Esophagus muscularis mucosa (tissue), 4 donors: ENCODE measurements around the gene GFPT1. TPM values are rescaled to one million over a fixed set of nuclear protein-coding genes. Genes with fewer than 3 reads are reported as not detected.

Source experiments
- DNase-seq: peaks from one replicate; pipeline ENCODE4 v3.0.0-alpha.2; 2017; ENCODE audit errors: extremely low spot score
- H3K27ac ChIP-seq, 4 donors: fragments of 200-600 bp; sonication (generic); replicated peaks in 1 of 4; 1 replicate in 3 of 4; 2 replicates in 1 of 4; pipeline ENCODE4 v1.5.1; 2016 to 2019; ENCODE audit warnings: mild to moderate bottlenecking in 1 of 4
- H3K27me3 ChIP-seq, 4 donors: fragments of 200-600 bp; sonication (generic); one replicate each; pipeline versions ENCODE4 v1.5.1 to v1.6.0; 2016 to 2019
- H3K36me3 ChIP-seq, 4 donors: fragments of 200-600 bp; sonication (generic); one replicate each; pipeline ENCODE4 v1.5.1; 2016 to 2019
- H3K4me1 ChIP-seq, 4 donors: fragments of 200-600 bp; sonication (generic); one replicate each; pipeline ENCODE4 v1.5.1; 2016 to 2019
- H3K4me3 ChIP-seq, 4 donors: fragments of 200-600 bp; sonication (generic); 1 replicate in 2 of 4; 2 replicates in 2 of 4; pipeline ENCODE4 v1.5.1; 2016 to 2019; ENCODE audit warnings: mild to moderate bottlenecking in 4 of 4, moderate library complexity in 1 of 4
- H3K9me3 ChIP-seq, 4 donors: fragments of 200-600 bp; sonication (generic); 1 replicate in 3 of 4; 2 replicates in 1 of 4; pipeline ENCODE4 v1.5.1; 2016 to 2019
- EP300 ChIP-seq: sonication (generic); formaldehyde crosslinking; IDR thresholded peaks from one replicate; pipeline ENCODE4 v1.6.1; 2017; ENCODE audit warnings: antibody characterized with exemption
- POLR2A ChIP-seq: fragments of 450-650 bp; IDR thresholded peaks from one replicate; pipeline ENCODE4 v1.6.1; 2017; ENCODE audit warnings: antibody characterized with exemption, moderate library complexity, mild to moderate bottlenecking, low read depth
- POLR2AphosphoS5 ChIP-seq, 2 donors: sonication (generic); formaldehyde crosslinking; IDR thresholded peaks; one replicate each; pipeline ENCODE4 v1.6.1; 2017; ENCODE audit warnings: antibody characterized with exemption in 2 of 2
- WGBS: methylation state at CpG from one replicate; pipeline ENCODE4 v1.1.5; 2018; 5-methylcytosine and 5-hydroxymethylcytosine counted together
- intact Hi-C: fragments of 100-400 bp; cut with DNase I; formaldehyde crosslinking; loops from one replicate; pipeline ENCODE4 v1.15.1; 2023
- total RNA-seq, 4 donors: library from RNA; depleted of rRNA; stranded (reverse); fragments of >200 nt; gene quantifications; one replicate each; pipeline versions ENCODE4 v1.1.0 to v1.2.1, GENCODE V29; 2016
- TF ChIP-seq, protein P1 (sequence below), 3 experiments: fragments of 200-600 bp in 2 of 3; fragments of 450-650 bp in 1 of 3; sonication (generic) in 2 of 3; IDR thresholded peaks; one replicate each; pipeline ENCODE4 v1.5.1; 2017 to 2019; ENCODE audit warnings: antibody characterized with exemption in 3 of 3, mild to moderate bottlenecking in 2 of 3, moderate library complexity in 1 of 3

The GFPT1 gene
- total RNA-seq, 4 donors from 2014 or later, result 17.4 to 25.3 (median 23.2) TPM

DNA sequence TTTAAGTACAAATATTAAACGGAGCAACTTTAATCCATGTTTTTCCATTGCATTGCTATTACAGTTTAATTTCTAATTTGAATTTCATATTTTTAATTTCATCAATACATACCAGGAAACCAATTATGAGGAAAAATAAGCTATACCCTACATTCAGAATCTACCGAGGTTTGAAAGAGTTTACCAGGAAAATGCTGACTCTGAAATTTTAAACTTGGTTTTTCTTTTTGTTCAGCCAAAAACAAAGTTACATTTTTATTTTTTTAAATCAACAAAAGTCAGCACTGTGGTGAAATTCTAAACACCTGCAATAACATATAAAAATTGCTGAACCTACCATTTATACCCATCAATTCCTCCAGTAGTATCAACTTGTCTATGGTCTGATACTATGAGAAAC, 53.7 kb downstream of the GFPT1 start:
- Histone ChIP-seq H3K27me3 (no peaks in the 10 kb centered on the region), H3K4me3 (no peak overlapping the region), H3K27ac (no peak overlapping the region), H3K4me1 (peaks cover 0 to 9% (median 4%) of the 10 kb centered on the region in 4 donors), H3K36me3 (peaks cover 10 to 65% (median 43%) of the 10 kb centered on the region in 4 donors), H3K9me3 (no peaks in the 10 kb centered on the region)
- WGBS, result 94% methylated on average over 2 of the region's 2 CpGs
- DNase-seq, result no peak
- intact Hi-C loops, result no loop called here
- TF ChIP-seq EP300 (no peak), POLR2AphosphoS5 (IDR thresholded peaks at IDR 0.05) (no peak), POLR2A (no peak)
- TF ChIP-seq, protein P1, sequence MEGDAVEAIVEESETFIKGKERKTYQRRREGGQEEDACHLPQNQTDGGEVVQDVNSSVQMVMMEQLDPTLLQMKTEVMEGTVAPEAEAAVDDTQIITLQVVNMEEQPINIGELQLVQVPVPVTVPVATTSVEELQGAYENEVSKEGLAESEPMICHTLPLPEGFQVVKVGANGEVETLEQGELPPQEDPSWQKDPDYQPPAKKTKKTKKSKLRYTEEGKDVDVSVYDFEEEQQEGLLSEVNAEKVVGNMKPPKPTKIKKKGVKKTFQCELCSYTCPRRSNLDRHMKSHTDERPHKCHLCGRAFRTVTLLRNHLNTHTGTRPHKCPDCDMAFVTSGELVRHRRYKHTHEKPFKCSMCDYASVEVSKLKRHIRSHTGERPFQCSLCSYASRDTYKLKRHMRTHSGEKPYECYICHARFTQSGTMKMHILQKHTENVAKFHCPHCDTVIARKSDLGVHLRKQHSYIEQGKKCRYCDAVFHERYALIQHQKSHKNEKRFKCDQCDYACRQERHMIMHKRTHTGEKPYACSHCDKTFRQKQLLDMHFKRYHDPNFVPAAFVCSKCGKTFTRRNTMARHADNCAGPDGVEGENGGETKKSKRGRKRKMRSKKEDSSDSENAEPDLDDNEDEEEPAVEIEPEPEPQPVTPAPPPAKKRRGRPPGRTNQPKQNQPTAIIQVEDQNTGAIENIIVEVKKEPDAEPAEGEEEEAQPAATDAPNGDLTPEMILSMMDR (IDR thresholded peaks at IDR 0.05), result no peak

DNA sequence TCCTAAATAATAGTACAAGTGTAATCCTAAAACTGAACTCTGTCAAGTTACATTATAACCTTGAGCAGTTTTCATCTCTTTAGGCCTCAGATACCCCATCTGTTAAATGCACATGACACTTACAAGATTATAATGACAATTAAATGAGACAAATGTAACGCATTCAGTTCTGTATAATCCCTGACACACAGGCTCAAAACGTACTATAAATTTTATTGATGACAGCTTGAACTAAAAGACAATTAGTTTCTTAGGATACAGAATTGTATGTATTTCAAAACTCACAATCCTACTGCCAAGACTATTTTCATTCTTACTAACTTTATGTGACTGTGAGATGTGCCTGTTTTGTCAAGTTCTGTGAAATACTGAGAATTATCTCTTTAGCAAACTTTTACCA, 56.2 kb downstream of the GFPT1 start:
- 52% methylated on average over 2 of the region's 2 CpGs for WGBS
- Histone ChIP-seq H3K27me3 (no peaks in the 10 kb centered on the region), H3K4me3 (no peak overlapping the region), H3K4me1 (peaks cover 0 to 9% (median 4%) of the 10 kb centered on the region in 4 donors), H3K36me3 (peaks cover 31 to 65% (median 50%) of the 10 kb centered on the region in 4 donors), H3K27ac (no peak overlapping the region), H3K9me3 (no peaks in the 10 kb centered on the region)
- TF ChIP-seq POLR2AphosphoS5 (IDR thresholded peaks at IDR 0.05) (no peak), POLR2A (no peak), EP300 (no peak)
- TF ChIP-seq, protein P1 (IDR thresholded peaks at IDR 0.05), result no peak
- no peak for DNase-seq
- intact Hi-C loops, result no loop called here

DNA sequence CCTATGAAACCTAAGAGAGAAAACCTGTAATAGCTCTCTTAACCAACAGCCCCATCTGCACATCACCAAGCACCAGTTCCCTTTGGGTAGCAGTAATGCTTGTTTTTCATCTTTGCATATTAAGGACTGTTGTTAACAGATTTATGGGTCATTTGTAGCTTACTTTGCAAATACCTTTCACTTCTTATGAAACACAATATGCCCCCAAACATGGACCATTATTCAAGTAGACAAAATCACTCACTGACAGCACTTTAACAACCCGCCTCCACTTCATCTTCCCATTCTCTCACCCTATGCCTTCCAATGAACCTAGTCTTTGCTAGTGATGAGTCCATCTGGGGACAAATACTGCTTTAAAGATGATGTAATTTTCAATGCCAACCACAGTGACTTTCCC, 64.4 kb downstream of the GFPT1 start:
- peaks cover 19 to 51% (median 26%) of the 10 kb centered on the region in 4 donors for H3K36me3 ChIP-seq
- intact Hi-C loops, result no loop called here
- 97% methylated on average over 1 of the region's 1 CpG for WGBS
- H3K4me3 ChIP-seq, result no peak overlapping the region
- TF ChIP-seq POLR2A (no peak), EP300 (no peak), POLR2AphosphoS5 (IDR thresholded peaks at IDR 0.05) (no peak)
- TF ChIP-seq, protein P1 (IDR thresholded peaks at IDR 0.05), result no peak
- no peaks in the 10 kb centered on the region for H3K9me3 ChIP-seq
- no peak for DNase-seq
- peaks cover 0 to 40% (median 25%) of the 10 kb centered on the region in 4 donors for H3K4me1 ChIP-seq
- no peaks in the 10 kb centered on the region for H3K27me3 ChIP-seq
- H3K27ac ChIP-seq, result peak overlapping the region; percentile 69 to 80 (median 77)

DNA sequence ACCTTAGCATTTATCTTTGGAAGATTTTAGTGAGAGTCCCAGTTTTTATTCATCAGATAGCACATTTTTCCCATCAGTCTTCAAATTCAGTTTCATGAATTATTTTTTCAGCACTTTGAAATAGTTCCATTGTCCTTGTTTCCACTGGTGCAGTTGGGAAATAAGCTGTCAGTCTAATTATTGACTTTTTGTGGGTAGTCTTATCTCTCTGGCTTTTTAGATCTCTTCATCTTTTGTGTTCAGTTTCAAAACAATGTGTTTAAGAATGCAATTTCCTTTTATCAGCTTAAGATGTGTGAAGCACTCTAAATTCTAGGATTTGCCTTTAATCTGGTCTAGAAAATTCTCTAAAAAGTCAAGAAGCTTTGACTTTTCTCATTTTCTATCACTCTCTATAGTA, 70.5 kb downstream of the GFPT1 start:
- Histone ChIP-seq H3K4me1 (peaks cover 0 to 19% (median 13%) of the 10 kb centered on the region in 4 donors), H3K36me3 (peaks cover 0 to 13% (median 0%) of the 10 kb centered on the region in 4 donors), H3K27me3 (no peaks in the 10 kb centered on the region), H3K9me3 (peaks cover 0 to 7% (median 2%) of the 10 kb centered on the region in 4 donors), H3K4me3 (no peak overlapping the region), H3K27ac (no peak overlapping the region)
- intact Hi-C loops, result no loop called here
- DNase-seq, result no peak
- TF ChIP-seq, protein P1 (IDR thresholded peaks at IDR 0.05), result no peak
- TF ChIP-seq EP300, result no peak
- TF ChIP-seq POLR2A, result no peak
- no peak for TF ChIP-seq POLR2AphosphoS5 (IDR thresholded peaks at IDR 0.05)
